Calu3 (cell line): ENCODE results near the gene NRG3. TPM values are rescaled to one million over a fixed set of nuclear protein-coding genes. Genes with fewer than 3 reads are reported as not detected.

Source experiments
- BruUV-seq: library from RNA; stranded (reverse); fragments of 400-500 nt; replicated peaks from 2 replicates; lab custom pipeline; 2021; lab: Mats Ljungman, UMichigan
- CTCF ChIA-PET: fragments of 300-600 bp; sonication (Branson Sonifier 250); formaldehyde crosslinking; loops from one replicate; lab custom pipeline; 2022; ENCODE audit warnings: antibody characterized with exemption; lab: Charles Lee
- DNase-seq: peaks from one replicate; pipeline ENCODE4 v3.0.0; 2022
- H3K27ac Mint-ChIP-seq: one replicate; pipeline ENCODE4 v1.8.0; 2022; ENCODE audit warnings: mixed read lengths; ENCODE audit not compliant: unreplicated experiment
- H3K27me3 Mint-ChIP-seq: one replicate; pipeline ENCODE4 v1.8.0; 2022; ENCODE audit warnings: mixed read lengths; ENCODE audit not compliant: unreplicated experiment
- H3K36me3 Mint-ChIP-seq: one replicate; pipeline ENCODE4 v1.8.0; 2022; ENCODE audit warnings: mild to moderate bottlenecking, moderate library complexity, mixed read lengths; ENCODE audit not compliant: insufficient read depth, unreplicated experiment
- H3K4me1 Mint-ChIP-seq: one replicate; pipeline ENCODE4 v1.8.0; 2022; ENCODE audit warnings: mild to moderate bottlenecking, low read depth, mixed read lengths; ENCODE audit not compliant: unreplicated experiment
- H3K4me3 Mint-ChIP-seq: one replicate; pipeline ENCODE4 v1.8.0; 2022; ENCODE audit warnings: mild to moderate bottlenecking, low read depth, moderate library complexity, mixed read lengths; ENCODE audit not compliant: unreplicated experiment
- H3K9me3 Mint-ChIP-seq: one replicate; pipeline ENCODE4 v1.8.0; 2022; ENCODE audit warnings: low read depth, mixed read lengths; ENCODE audit not compliant: unreplicated experiment
- intact Hi-C: fragments of 100-400 bp; cut with micrococcal nuclease; formaldehyde crosslinking; loops from one replicate; pipeline ENCODE4 v1.10.0; 2022; ENCODE audit not compliant: unreplicated experiment
- total RNA-seq: library from RNA; stranded (reverse); gene quantifications from 2 replicates; pipeline ENCODE4 v1.2.3, GENCODE V29; 2022
- TF ChIP-seq, protein P1 (sequence below): fragments of 200-600 bp; IDR thresholded peaks from one replicate; pipeline ENCODE4 v1.8.0; 2022; ENCODE audit warnings: antibody characterized with exemption; ENCODE audit not compliant: unreplicated experiment

The NRG3 gene
- total RNA-seq, 1 experiment from 2014 or later = 46.3 TPM

- intact Hi-C loops = no loop called here
- H3K9me3 Mint-ChIP-seq = peaks cover 3% of the 10 kb centered on the region
- DNase-seq = no peak
- no peaks in the 10 kb centered on the region for H3K27me3 Mint-ChIP-seq
- no peak overlapping the region for H3K27ac Mint-ChIP-seq
- TF ChIP-seq, protein P1, sequence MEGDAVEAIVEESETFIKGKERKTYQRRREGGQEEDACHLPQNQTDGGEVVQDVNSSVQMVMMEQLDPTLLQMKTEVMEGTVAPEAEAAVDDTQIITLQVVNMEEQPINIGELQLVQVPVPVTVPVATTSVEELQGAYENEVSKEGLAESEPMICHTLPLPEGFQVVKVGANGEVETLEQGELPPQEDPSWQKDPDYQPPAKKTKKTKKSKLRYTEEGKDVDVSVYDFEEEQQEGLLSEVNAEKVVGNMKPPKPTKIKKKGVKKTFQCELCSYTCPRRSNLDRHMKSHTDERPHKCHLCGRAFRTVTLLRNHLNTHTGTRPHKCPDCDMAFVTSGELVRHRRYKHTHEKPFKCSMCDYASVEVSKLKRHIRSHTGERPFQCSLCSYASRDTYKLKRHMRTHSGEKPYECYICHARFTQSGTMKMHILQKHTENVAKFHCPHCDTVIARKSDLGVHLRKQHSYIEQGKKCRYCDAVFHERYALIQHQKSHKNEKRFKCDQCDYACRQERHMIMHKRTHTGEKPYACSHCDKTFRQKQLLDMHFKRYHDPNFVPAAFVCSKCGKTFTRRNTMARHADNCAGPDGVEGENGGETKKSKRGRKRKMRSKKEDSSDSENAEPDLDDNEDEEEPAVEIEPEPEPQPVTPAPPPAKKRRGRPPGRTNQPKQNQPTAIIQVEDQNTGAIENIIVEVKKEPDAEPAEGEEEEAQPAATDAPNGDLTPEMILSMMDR = no peak
- H3K36me3 Mint-ChIP-seq = no peaks in the 10 kb centered on the region
- no peak overlapping the region for H3K4me3 Mint-ChIP-seq
- CTCF ChIA-PET = interaction anchor here (1.4 kb wide), 1 partner anchor 9 kb away, joined by 3 read pairs; no protein-coding TSS in a partner anchor
- H3K4me1 Mint-ChIP-seq = no peaks in the 10 kb centered on the region
- no TSS peak for BruUV-seq
Observed at GRCh38 chr10:81969136-81969535, 94.1 kb downstream of the NRG3 start.

GRCh38 chr10:81978238-81978637, 103.2 kb downstream of the NRG3 start:
- Mint-ChIP-seq H3K27ac (no peak overlapping the region), H3K9me3 (no peaks in the 10 kb centered on the region), H3K36me3 (no peaks in the 10 kb centered on the region), H3K4me3 (no peak overlapping the region), H3K4me1 (no peaks in the 10 kb centered on the region), H3K27me3 (no peaks in the 10 kb centered on the region)
- intact Hi-C loops = no loop called here
- CTCF ChIA-PET = interaction anchor here (0.5 to 1.5 kb wide), 3 partner anchors 10 to 1867 kb away, joined by 3 to 5 read pairs (median 3); no protein-coding TSS in a partner anchor
- TF ChIP-seq, protein P1 = no peak
- no peak for DNase-seq
- no TSS peak for BruUV-seq

DNA sequence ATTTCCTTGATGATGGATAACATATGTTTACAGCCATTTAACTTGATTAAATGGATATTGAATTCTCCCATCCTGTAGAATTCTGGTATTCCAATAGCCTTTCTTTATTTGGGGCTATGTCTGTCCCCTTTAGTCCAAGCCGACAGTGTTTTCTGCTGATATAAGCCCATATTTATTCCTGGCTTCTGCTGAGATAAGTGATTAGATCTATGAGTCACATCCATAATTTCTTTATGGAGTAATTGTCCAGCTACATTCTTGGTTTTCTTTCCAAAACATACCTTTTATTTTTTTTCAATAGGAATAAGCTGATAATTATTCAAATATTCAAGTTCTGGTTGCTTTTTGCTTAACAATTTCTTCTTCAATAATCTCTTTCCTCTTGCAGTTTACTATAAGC, 106.7 kb downstream of the NRG3 start:
- Mint-ChIP-seq H3K27ac (no peak overlapping the region), H3K4me3 (no peak overlapping the region), H3K9me3 (no peaks in the 10 kb centered on the region), H3K27me3 (no peaks in the 10 kb centered on the region), H3K4me1 (peaks cover 8% of the 10 kb centered on the region), H3K36me3 (no peaks in the 10 kb centered on the region)
- BruUV-seq = no TSS peak
- DNase-seq = no peak
- intact Hi-C loops = no loop called here
- CTCF ChIA-PET = interaction anchor here (0.5 kb wide), 1 partner anchor 143 kb away, joined by 4 read pairs; no protein-coding TSS in a partner anchor
- TF ChIP-seq, protein P1 = no peak

DNA sequence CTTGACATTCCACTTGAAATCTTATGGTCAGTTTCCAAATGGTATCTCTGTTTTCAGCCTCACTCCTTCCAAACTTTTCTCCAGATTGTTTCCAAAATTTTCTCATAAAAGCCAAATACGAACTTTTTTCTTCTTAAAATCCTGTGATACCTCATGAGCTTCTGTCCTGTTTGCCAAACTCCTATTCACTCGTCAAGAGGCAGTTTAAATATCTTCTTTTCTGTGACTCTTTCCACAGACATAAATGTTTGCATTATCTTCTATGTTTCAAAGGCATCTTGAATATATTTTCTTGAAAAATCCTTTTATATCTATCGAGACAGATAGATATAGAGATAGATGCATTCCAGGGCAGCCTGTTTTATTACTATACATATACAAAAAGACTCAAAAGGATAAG, 109.4 kb downstream of the NRG3 start:
- H3K27me3 Mint-ChIP-seq = no peaks in the 10 kb centered on the region
- no peak overlapping the region for H3K27ac Mint-ChIP-seq
- H3K36me3 Mint-ChIP-seq = no peaks in the 10 kb centered on the region
- H3K4me1 Mint-ChIP-seq = peaks cover 22% of the 10 kb centered on the region
- no TSS peak for BruUV-seq
- H3K9me3 Mint-ChIP-seq = no peaks in the 10 kb centered on the region
- TF ChIP-seq, protein P1 = no peak
- H3K4me3 Mint-ChIP-seq = no peak overlapping the region
- CTCF ChIA-PET = no interaction called here
- no peak for DNase-seq
- intact Hi-C loops = no loop called here
